Breast epithelium (tissue), 4 donors: Measurements from ENCODE around the gene PRG2. TPM values are rescaled to one million over a fixed set of nuclear protein-coding genes. Genes with fewer than 3 reads are reported as not detected.
A peak's percentile ranks its signal among the peaks of the same experiment; 100 is the strongest.

Experiments
- DNase-seq, 2 donors: peaks; one replicate each; pipeline ENCODE4 v3.0.0-alpha.2; 2019; ENCODE audit warnings: low spot score in 2 of 2
- H3K27ac ChIP-seq, 2 donors: fragments of 200-600 bp; sonication (generic) in 1 of 2; one replicate each; pipeline ENCODE4 v1.5.1; 2016 to 2019; ENCODE audit warnings: mild to moderate bottlenecking in 1 of 2
- H3K27me3 ChIP-seq, 2 donors: fragments of 200-600 bp; sonication (generic) in 1 of 2; one replicate each; pipeline versions ENCODE4 v1.5.1 to v1.6.0; 2017 to 2019; ENCODE audit warnings: control low read depth in 1 of 2, mild to moderate bottlenecking in 1 of 2
- H3K36me3 ChIP-seq: fragments of 200-600 bp; one replicate; pipeline ENCODE4 v1.5.1; 2019
- H3K4me1 ChIP-seq, 2 donors: fragments of 200-600 bp; sonication (generic); one replicate each; pipeline ENCODE4 v1.5.1; 2016 to 2019; ENCODE audit warnings: control low read depth in 1 of 2
- H3K4me3 ChIP-seq, 3 donors: fragments of 200-600 bp; sonication (generic); 1 replicate in 2 of 3; 2 replicates in 1 of 3; pipeline ENCODE4 v1.5.1; 2016 to 2019; ENCODE audit warnings: mild to moderate bottlenecking in 3 of 3, moderate library complexity in 2 of 3
- H3K9me3 ChIP-seq, 2 donors: fragments of 200-600 bp; sonication (generic) in 1 of 2; one replicate each; pipeline ENCODE4 v1.5.1; 2016 to 2019; ENCODE audit warnings: control low read depth in 1 of 2
- CTCF ChIP-seq, 3 donors: fragments of 450-650 bp; IDR thresholded peaks; one replicate each; pipeline ENCODE4 v1.5.1; 2016 to 2017; ENCODE audit warnings: antibody characterized with exemption in 3 of 3, mild to moderate bottlenecking in 3 of 3, moderate library complexity in 3 of 3
- POLR2A ChIP-seq: fragments of 450-650 bp; IDR thresholded peaks from one replicate; pipeline ENCODE4 v1.6.1; 2016; ENCODE audit warnings: antibody characterized with exemption, mild to moderate bottlenecking, moderate library complexity
- POLR2AphosphoS5 ChIP-seq, 3 donors: sonication (generic); formaldehyde crosslinking; IDR thresholded peaks; one replicate each; pipeline ENCODE4 v1.6.1; 2017; ENCODE audit warnings: antibody characterized with exemption in 3 of 3
- intact Hi-C: fragments of 100-400 bp; cut with DNase I; formaldehyde crosslinking; loops from one replicate; pipeline ENCODE4 v1.15.1; 2023; ENCODE audit warnings: low total_unique reads
- total RNA-seq, 3 donors: library from RNA; depleted of rRNA; stranded (reverse); fragments of >200 nt; gene quantifications; one replicate each; pipeline ENCODE4 v1.1.0, GENCODE V29; 2016

Gene PRG2
- total RNA-seq, 3 donors from 2014 or later: 1.1 TPM; not detected in 2

- TF ChIP-seq POLR2AphosphoS5 (IDR thresholded peaks at IDR 0.05): no peak
- no peak for TF ChIP-seq POLR2A
- no peak for TF ChIP-seq CTCF (IDR thresholded peaks at IDR 0.05)
- Histone ChIP-seq H3K36me3 (no peaks in the 10 kb centered on the region), H3K4me3 (no peak overlapping the region), H3K27me3 (no peaks in the 10 kb centered on the region), H3K4me1 (peaks cover 8 to 16% of the 10 kb centered on the region in 2 donors), H3K27ac (no peak overlapping the region), H3K9me3 (no peaks in the 10 kb centered on the region)
- intact Hi-C loops: no loop called here
- no peak for DNase-seq
Observed at GRCh38 chr11:57421805-57422204, 31.4 kb upstream of the PRG2 start.

DNA sequence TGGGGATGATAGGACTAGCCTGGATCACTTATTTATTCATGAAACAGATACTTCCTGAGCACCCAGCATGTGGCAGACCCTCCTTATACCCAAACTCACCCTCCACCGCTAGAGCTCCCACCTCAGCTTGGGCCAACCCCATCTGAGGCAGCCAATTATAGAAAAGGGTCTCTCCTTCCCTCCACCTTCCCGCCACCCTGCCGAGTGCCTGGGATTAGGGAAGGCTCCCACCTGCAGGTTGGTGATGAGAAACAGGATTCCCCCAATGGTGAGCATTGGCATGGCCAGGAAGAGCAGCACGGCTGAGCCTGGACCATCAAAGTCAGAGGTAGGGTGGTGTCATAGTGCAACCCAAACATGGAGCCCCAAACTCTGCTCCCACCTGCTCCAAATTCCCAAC, 30.6 kb upstream of the PRG2 start:
- TF ChIP-seq CTCF (IDR thresholded peaks at IDR 0.05) (no peak), POLR2AphosphoS5 (IDR thresholded peaks at IDR 0.05) (no peak), POLR2A (no peak)
- peaks cover 3 to 13% of the 10 kb centered on the region in 2 donors for H3K4me1 ChIP-seq
- intact Hi-C loops: no loop called here

DNA sequence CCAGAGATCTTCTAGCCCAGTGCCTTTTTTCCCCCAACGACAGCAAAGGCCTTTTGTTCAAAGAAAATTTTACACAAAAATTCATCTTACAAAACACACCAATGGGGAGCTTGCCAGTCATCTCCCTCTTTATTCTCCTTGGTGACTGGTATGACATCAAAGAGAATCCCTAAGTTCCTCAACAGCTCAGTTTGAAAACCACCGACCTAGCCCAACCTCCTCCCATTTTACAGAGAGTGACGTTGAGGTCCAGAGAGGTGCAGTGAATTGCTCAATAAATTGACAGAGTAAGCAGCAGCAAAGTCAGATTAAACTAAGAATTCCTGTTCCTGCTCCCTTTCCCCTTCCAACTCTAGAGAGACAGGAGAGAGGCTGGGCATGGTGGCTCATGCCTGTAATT, 28.7 kb upstream of the PRG2 start:
- H3K4me3 ChIP-seq: no peak overlapping the region
- no peaks in the 10 kb centered on the region for H3K27me3 ChIP-seq
- peaks cover 21% of the 10 kb centered on the region for H3K36me3 ChIP-seq
- no peak overlapping the region for H3K27ac ChIP-seq
- intact Hi-C loops: no loop called here
- TF ChIP-seq CTCF (IDR thresholded peaks at IDR 0.05): no peak
- TF ChIP-seq POLR2A: no peak
- TF ChIP-seq POLR2AphosphoS5 (IDR thresholded peaks at IDR 0.05): no peak
- no peaks in the 10 kb centered on the region for H3K4me1 ChIP-seq
- no peak for DNase-seq
- no peaks in the 10 kb centered on the region for H3K9me3 ChIP-seq

More for the DNA sequence above, 30.6 kb upstream of the PRG2 start:
- Histone ChIP-seq H3K36me3 (peaks cover 7% of the 10 kb centered on the region), H3K27me3 (no peaks in the 10 kb centered on the region), H3K4me3 (no peak overlapping the region), H3K27ac (no peak overlapping the region), H3K9me3 (no peaks in the 10 kb centered on the region)
- no peak for DNase-seq

DNA sequence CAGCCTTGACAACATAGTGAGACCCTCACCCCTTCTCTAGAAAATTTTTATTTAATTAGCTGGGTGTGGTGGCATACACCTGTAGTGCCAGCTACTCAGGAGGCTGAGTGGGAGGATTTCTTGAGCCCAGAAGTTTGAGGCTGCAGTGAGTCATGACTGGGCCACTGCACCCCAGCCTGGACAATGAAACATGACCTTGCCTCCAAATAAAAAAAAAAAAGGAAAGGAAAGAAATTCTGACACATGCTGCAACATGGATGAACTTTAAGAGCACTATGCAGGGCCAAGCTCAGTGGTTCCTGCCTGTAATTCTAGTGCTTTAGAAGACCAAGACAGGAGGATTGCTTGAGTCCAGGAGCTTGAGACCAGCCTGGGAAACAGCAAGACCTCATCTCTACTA, 27.7 kb upstream of the PRG2 start:
- Histone ChIP-seq H3K9me3 (no peaks in the 10 kb centered on the region), H3K4me3 (no peak overlapping the region), H3K4me1 (no peaks in the 10 kb centered on the region), H3K27me3 (no peaks in the 10 kb centered on the region), H3K27ac (peak overlapping the region in 1 of 2 donors; percentile 1), H3K36me3 (peaks cover 21% of the 10 kb centered on the region)
- intact Hi-C loops: no loop called here
- no peak for TF ChIP-seq POLR2A
- TF ChIP-seq POLR2AphosphoS5 (IDR thresholded peaks at IDR 0.05): no peak
- TF ChIP-seq CTCF (IDR thresholded peaks at IDR 0.05): no peak
- DNase-seq: no peak

DNA sequence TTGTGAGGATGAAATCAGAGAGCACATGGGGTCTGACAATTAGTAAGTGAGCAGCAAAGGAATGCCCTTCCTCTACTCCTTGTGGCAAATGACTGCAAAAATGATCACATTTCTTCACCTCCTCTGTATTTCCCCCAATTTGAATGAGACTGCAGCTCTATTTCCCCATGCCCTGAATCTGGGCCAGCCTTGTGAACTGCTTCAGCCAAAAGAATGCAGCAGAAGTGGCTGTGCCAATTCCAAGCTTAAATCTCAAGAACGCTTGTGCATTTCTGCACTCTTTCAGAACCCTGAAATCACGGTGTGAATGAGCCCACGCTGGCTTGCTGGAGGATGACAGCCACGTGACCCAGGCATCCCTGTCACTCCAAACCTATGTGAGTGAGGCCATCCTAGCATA, 26.6 kb upstream of the PRG2 start:
- peak overlapping the region; percentile 42 to 61 for H3K27ac ChIP-seq
- no peaks in the 10 kb centered on the region for H3K9me3 ChIP-seq
- DNase-seq: no peak
- no peaks in the 10 kb centered on the region for H3K27me3 ChIP-seq
- H3K4me1 ChIP-seq: no peaks in the 10 kb centered on the region
- H3K4me3 ChIP-seq: no peak overlapping the region
- intact Hi-C loops: no loop called here
- H3K36me3 ChIP-seq: peaks cover 21% of the 10 kb centered on the region
- TF ChIP-seq POLR2AphosphoS5 (IDR thresholded peaks at IDR 0.05): peak in 1 of 3 donors; percentile 21
- TF ChIP-seq CTCF (IDR thresholded peaks at IDR 0.05): no peak
